Upper lobe of left lung (tissue), 6 donors: ENCODE results near the gene SYT12. TPM values are rescaled to one million over a fixed set of nuclear protein-coding genes. Genes with fewer than 3 reads are reported as not detected.

Experiments
- ATAC-seq, 2 donors: fragments of 200-7000 bp; cut with Tn5 transposase; one replicate each; pipeline ENCODE4 v1.9.1; 2022; ENCODE audit warnings: mild to moderate bottlenecking in 2 of 2, moderate library complexity in 2 of 2; ENCODE audit not compliant: low FRiP score in 2 of 2
- DNase-seq, 2 donors: peaks; one replicate each; pipeline ENCODE4 v3.0.0-alpha.2; 2019 to 2020
- H3K27ac ChIP-seq, 4 donors: fragments of 200-600 bp; sonication (generic); one replicate each; pipeline ENCODE4 v1.5.1; 2016 to 2019
- H3K27me3 ChIP-seq, 4 donors: fragments of 200-600 bp; sonication (generic); one replicate each; pipeline ENCODE4 v1.5.1; 2017 to 2019
- H3K36me3 ChIP-seq, 4 donors: fragments of 200-600 bp; sonication (generic); one replicate each; pipeline ENCODE4 v1.5.1; 2016 to 2019
- H3K4me1 ChIP-seq, 4 donors: fragments of 200-600 bp; sonication (generic); one replicate each; pipeline ENCODE4 v1.5.1; 2018 to 2019
- H3K4me3 ChIP-seq, 4 donors: fragments of 200-600 bp; sonication (generic); one replicate each; pipeline ENCODE4 v1.5.1; 2017 to 2019; ENCODE audit warnings: mild to moderate bottlenecking in 2 of 4, moderate library complexity in 1 of 4
- H3K9me3 ChIP-seq, 4 donors: fragments of 200-600 bp; sonication (generic); one replicate each; pipeline ENCODE4 v1.5.1; 2018 to 2019
- CTCF ChIP-seq, 6 experiments: fragments of 450-650 bp in 4 of 6; fragments of 200-600 bp in 2 of 6; sonication (generic) in 2 of 6; IDR thresholded peaks; one replicate each; pipeline ENCODE4 v1.5.1; 2016 to 2019; ENCODE audit warnings: antibody characterized with exemption in 6 of 6
- EP300 ChIP-seq, 4 donors: sonication (generic); formaldehyde crosslinking; IDR thresholded peaks; one replicate each; pipeline ENCODE4 v1.5.1; 2017; ENCODE audit warnings: antibody characterized with exemption in 4 of 4, control low read depth in 2 of 4
- POLR2A ChIP-seq, 4 donors: fragments of 450-650 bp; IDR thresholded peaks; one replicate each; pipeline ENCODE4 v1.5.1; 2016 to 2017; ENCODE audit warnings: antibody characterized with exemption in 4 of 4, mild to moderate bottlenecking in 2 of 4
- POLR2AphosphoS5 ChIP-seq, 2 donors: sonication (generic); formaldehyde crosslinking; IDR thresholded peaks; one replicate each; pipeline ENCODE4 v1.5.1; 2017; ENCODE audit warnings: antibody characterized with exemption in 2 of 2
- WGBS, 2 donors: methylation state at CpG; one replicate each; pipeline ENCODE4 v1.1.5; 2017 to 2018; 5-methylcytosine and 5-hydroxymethylcytosine counted together
- total RNA-seq, 6 donors: library from RNA; depleted of rRNA in 4 of 6; stranded (reverse); fragments of >200 nt in 4 of 6; gene quantifications; one replicate each; pipeline versions ENCODE4 v1.1.0 to v1.2.1, GENCODE V29; 2016 to 2021
- donor health status: DM: no; HTN: no; CAD: no; lungs with moderate emphysema.
- donor health status: DM: no; HTN: yes; CAD: no; lungs with severe emphysema.

The SYT12 gene
- total RNA-seq, 6 donors from 2014 or later, result 0.14 to 0.24 (median 0.15) TPM; not detected in 3

- no peak for ATAC-seq
- H3K4me1 ChIP-seq, result peaks cover 14 to 37% (median 21%) of the 10 kb centered on the region in 4 donors
- no peak overlapping the region for H3K27ac ChIP-seq
- no peak for DNase-seq
- H3K27me3 ChIP-seq, result peaks cover 0 to 4% (median 0%) of the 10 kb centered on the region in 4 donors
- H3K36me3 ChIP-seq, result no peaks in the 10 kb centered on the region
- H3K9me3 ChIP-seq, result no peaks in the 10 kb centered on the region
- no peak overlapping the region for H3K4me3 ChIP-seq
- TF ChIP-seq CTCF (IDR thresholded peaks at IDR 0.05) (no peak), EP300 (IDR thresholded peaks at IDR 0.05) (no peak), POLR2A (IDR thresholded peaks at IDR 0.05) (no peak), POLR2AphosphoS5 (IDR thresholded peaks at IDR 0.05) (no peak)
- WGBS, 2 donors, result 82 to 93% methylated on average over 8 of the region's 8 CpGs
These were observed 35.6 kb downstream of the SYT12 start for GRCh38 chr11:67058506-67058905.

- DNase-seq, result no peak
- WGBS, 2 donors, result 79 to 83% methylated on average over 2 to 3 of the region's 3 CpGs
- no peaks in the 10 kb centered on the region for H3K9me3 ChIP-seq
- peaks cover 0 to 4% (median 0%) of the 10 kb centered on the region in 4 donors for H3K27me3 ChIP-seq
- peaks cover 14 to 28% (median 21%) of the 10 kb centered on the region in 4 donors for H3K4me1 ChIP-seq
- TF ChIP-seq POLR2AphosphoS5 (IDR thresholded peaks at IDR 0.05) (no peak), POLR2A (IDR thresholded peaks at IDR 0.05) (no peak), CTCF (IDR thresholded peaks at IDR 0.05) (no peak), EP300 (IDR thresholded peaks at IDR 0.05) (no peak)
- no peaks in the 10 kb centered on the region for H3K36me3 ChIP-seq
- no peak overlapping the region for H3K4me3 ChIP-seq
- no peak overlapping the region for H3K27ac ChIP-seq
- ATAC-seq, result no peak
These were observed 36.7 kb downstream of the SYT12 start for GRCh38 chr11:67059671-67060070.

- Histone ChIP-seq H3K9me3 (no peaks in the 10 kb centered on the region), H3K36me3 (no peaks in the 10 kb centered on the region), H3K4me1 (peaks cover 14 to 26% (median 19%) of the 10 kb centered on the region in 4 donors), H3K27ac (no peak overlapping the region), H3K4me3 (no peak overlapping the region), H3K27me3 (peaks cover 0 to 4% (median 0%) of the 10 kb centered on the region in 4 donors)
- no peak for DNase-seq
- ATAC-seq, result no peak
- no peak for TF ChIP-seq POLR2A (IDR thresholded peaks at IDR 0.05)
- TF ChIP-seq POLR2AphosphoS5 (IDR thresholded peaks at IDR 0.05), result no peak
- 75 to 93% methylated on average over 4 to 7 of the region's 7 CpGs for WGBS, 2 donors
These were observed 37.2 kb downstream of the SYT12 start for GRCh38 chr11:67060111-67060522.

GRCh38 chr11:67062526-67063373 is 39.8 kb downstream of the SYT12 start:
- H3K4me1 ChIP-seq, result no peaks in the 10 kb centered on the region
- H3K9me3 ChIP-seq, result no peaks in the 10 kb centered on the region
- ATAC-seq, result no peak
- H3K27ac ChIP-seq, result no peak overlapping the region
- H3K36me3 ChIP-seq, result no peaks in the 10 kb centered on the region
- TF ChIP-seq EP300 (IDR thresholded peaks at IDR 0.05) (no peak), POLR2AphosphoS5 (IDR thresholded peaks at IDR 0.05) (no peak), POLR2A (IDR thresholded peaks at IDR 0.05) (no peak), CTCF (IDR thresholded peaks at IDR 0.05) (no peak)
- WGBS, 2 donors, result 84 to 94% methylated on average over 6 to 13 of the region's 13 CpGs
- H3K27me3 ChIP-seq, result no peaks in the 10 kb centered on the region
- H3K4me3 ChIP-seq, result no peak overlapping the region
- no peak for DNase-seq

DNA sequence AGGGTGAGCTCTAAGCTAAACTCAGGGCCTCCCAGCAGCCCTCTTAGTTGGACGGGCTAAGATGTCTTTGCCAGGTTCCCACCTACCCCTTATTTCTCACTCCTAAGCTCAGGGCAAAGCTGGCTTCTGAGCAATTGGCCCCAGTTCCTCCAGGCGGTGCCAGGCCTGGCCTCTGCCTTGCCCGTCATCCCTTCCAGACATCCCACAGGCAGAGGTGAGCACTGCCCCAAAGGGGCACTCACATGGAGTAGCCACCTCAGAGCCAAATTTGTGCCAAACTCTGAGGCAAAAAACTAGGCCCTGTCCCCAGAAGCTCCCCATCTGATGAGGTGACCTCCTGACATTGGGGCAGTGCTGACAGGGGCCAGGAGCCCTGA is 43.4 kb downstream of the SYT12 start:
- TF ChIP-seq EP300 (IDR thresholded peaks at IDR 0.05) (no peak), POLR2A (IDR thresholded peaks at IDR 0.05) (no peak), POLR2AphosphoS5 (IDR thresholded peaks at IDR 0.05) (no peak), CTCF (IDR thresholded peaks at IDR 0.05) (no peak)
- Histone ChIP-seq H3K9me3 (no peaks in the 10 kb centered on the region), H3K4me1 (peaks cover 0 to 2% (median 2%) of the 10 kb centered on the region in 4 donors), H3K4me3 (no peak overlapping the region), H3K36me3 (no peaks in the 10 kb centered on the region), H3K27me3 (no peaks in the 10 kb centered on the region), H3K27ac (no peak overlapping the region)
- DNase-seq (no peak), ATAC-seq (no peak)
- WGBS, 2 donors, result 93 to 95% methylated on average over 3 of the region's 3 CpGs
